B cell (primary cell): ENCODE measurements around the gene SNED1. TPM values are rescaled to one million over a fixed set of nuclear protein-coding genes. Genes with fewer than 3 reads are reported as not detected.

Source experiments
- ATAC-seq: fragments of 200-7000 bp; cut with Tn5 transposase; one replicate; pipeline ENCODE4 v1.10.0; 2021; ENCODE audit warnings: low read depth, mild to moderate bottlenecking, moderate number of reproducible peaks, moderate library complexity
- CTCF ChIA-PET: fragments of 350-600 bp; sonication (Branson Sonifier 250); formaldehyde crosslinking; loops from one replicate; lab custom pipeline; 2021; ENCODE audit warnings: antibody characterized with exemption, inconsistent platforms; lab: Charles Lee
- POLR2A ChIA-PET: fragments of 350-600 bp; sonication (Branson Sonifier 250); formaldehyde crosslinking; loops from one replicate; lab custom pipeline; 2021; ENCODE audit warnings: antibody characterized with exemption; lab: Charles Lee
- DNase-seq: peaks from one replicate; pipeline ENCODE4 v3.0.0; 2013
- H2AFZ ChIP-seq: 2 replicates; pipeline ENCODE4 v1.6.1; 2012; ENCODE audit warnings: mild to moderate bottlenecking, low read depth, low read length; ENCODE audit not compliant: insufficient read depth, poor library complexity, severe bottlenecking
- H3K27ac ChIP-seq, 2 donors: 1 replicate in 1 of 2; 2 replicates in 1 of 2; pipeline ENCODE4 v1.5.1; 2012 to 2013; ENCODE audit warnings: low read length in 2 of 2, mild to moderate bottlenecking in 2 of 2, moderate library complexity in 1 of 2
- H3K27me3 ChIP-seq, 4 experiments: fragments of 200-600 bp in 1 of 4; sonication (generic) in 1 of 4; replicated peaks in 1 of 4; 1 replicate in 2 of 4; 2 replicates in 2 of 4; pipeline versions ENCODE4 v1.6.1 to v1.7.0; 2013 to 2016; ENCODE audit warnings: low read length in 3 of 4, mild to moderate bottlenecking in 2 of 4, mixed read lengths in 1 of 4, moderate library complexity in 1 of 4; ENCODE audit not compliant: insufficient read depth in 4 of 4, control insufficient read depth in 3 of 4; ENCODE audit errors: control extremely low read depth in 1 of 4
- H3K36me3 ChIP-seq, 2 experiments: replicated peaks in 1 of 2; 1 replicate in 1 of 2; 2 replicates in 1 of 2; pipeline versions ENCODE4 v1.6.1 to v1.7.1; 2013; ENCODE audit warnings: low read length in 1 of 2; ENCODE audit not compliant: insufficient read depth in 2 of 2, control insufficient read depth in 1 of 2; ENCODE audit errors: control extremely low read depth in 1 of 2, extremely low read depth in 1 of 2
- H3K4me1 ChIP-seq, 2 donors: fragments of 200-600 bp in 1 of 2; sonication (generic) in 1 of 2; 1 replicate in 1 of 2; 2 replicates in 1 of 2; pipeline versions ENCODE4 v1.5.1 to v1.6.1; 2013 to 2017; ENCODE audit warnings: low read length in 2 of 2; ENCODE audit not compliant: control insufficient read depth in 2 of 2, insufficient read depth in 2 of 2
- H3K4me2 ChIP-seq: replicated peaks from 2 replicates; pipeline ENCODE3; 2012; ENCODE audit warnings: mild to moderate bottlenecking, low read depth, low read length; ENCODE audit not compliant: poor library complexity, severe bottlenecking
- H3K4me3 ChIP-seq, 5 experiments: fragments of 200-600 bp in 1 of 5; sonication (generic) in 1 of 5; 1 replicate in 3 of 5; 2 replicates in 2 of 5; pipeline versions ENCODE4 v1.5.1 to v1.7.0; 2011 to 2016; ENCODE audit warnings: low read length in 4 of 5, mild to moderate bottlenecking in 4 of 5, low read depth in 2 of 5, control low read depth in 1 of 5, moderate library complexity in 1 of 5; ENCODE audit not compliant: insufficient read depth in 1 of 5; ENCODE audit errors: control extremely low read depth in 1 of 5, extremely low read depth in 1 of 5
- H3K79me2 ChIP-seq: fragments of 200-600 bp; sonication (generic); one replicate; pipeline ENCODE4 v1.6.0; 2016; ENCODE audit warnings: low read length; ENCODE audit not compliant: control insufficient read depth, insufficient read depth
- H3K9ac ChIP-seq: fragments of 200-600 bp; sonication (generic); 2 replicates; pipeline ENCODE4 v1.6.1; 2017; ENCODE audit warnings: mild to moderate bottlenecking, low read length, moderate library complexity
- H3K9me3 ChIP-seq, 3 donors: one replicate each; pipeline versions ENCODE4 v1.6.1 to v1.7.1; 2013; ENCODE audit warnings: low read length in 2 of 3; ENCODE audit not compliant: control insufficient read depth in 2 of 3, insufficient read depth in 1 of 3; ENCODE audit errors: control extremely low read depth in 1 of 3
- H4K20me1 ChIP-seq: 2 replicates; pipeline ENCODE4 v1.6.0; 2012; ENCODE audit warnings: mild to moderate bottlenecking, low read length; ENCODE audit not compliant: insufficient read depth, control insufficient read depth, poor library complexity, severe bottlenecking
- H3K27ac Mint-ChIP-seq: one replicate; pipeline ENCODE4 v1.8.0; 2021; ENCODE audit warnings: mixed read lengths
- H3K27me3 Mint-ChIP-seq: one replicate; pipeline ENCODE4 v1.8.0; 2021; ENCODE audit warnings: mixed read lengths
- H3K4me1 Mint-ChIP-seq: one replicate; pipeline ENCODE4 v1.8.0; 2021; ENCODE audit warnings: mixed read lengths
- H3K4me3 Mint-ChIP-seq: one replicate; pipeline ENCODE4 v1.8.0; 2021; ENCODE audit warnings: mixed read lengths
- H3K9me3 Mint-ChIP-seq: one replicate; pipeline ENCODE4 v1.8.0; 2022; ENCODE audit warnings: mixed read lengths; ENCODE audit not compliant: insufficient read depth
- CTCF ChIP-seq: fragments of 200-600 bp; IDR thresholded peaks from one replicate; pipeline ENCODE4 v1.8.0; 2022; ENCODE audit warnings: antibody characterized with exemption, mild to moderate bottlenecking
- EZH2 ChIP-seq: IDR thresholded peaks from 2 replicates; pipeline ENCODE4 v1.6.1; 2012; ENCODE audit warnings: borderline replicate concordance, low read depth, mild to moderate bottlenecking, moderate library complexity, low read length; ENCODE audit not compliant: insufficient read depth, poor library complexity, severe bottlenecking
- WGBS: methylation state at CpG from one replicate; pipeline ENCODE4 v1.1.5; 2013; ENCODE audit warnings: missing lambda C conversion rate; ENCODE audit not compliant: insufficient coverage; 5-methylcytosine and 5-hydroxymethylcytosine counted together
- intact Hi-C: fragments of 100-400 bp; cut with micrococcal nuclease; formaldehyde crosslinking; loops from one replicate; pipeline ENCODE4 v1.10.0; 2022
- polyA plus RNA-seq: library from polyadenylated mRNA; depleted of rRNA; stranded (reverse); fragments of >200 nt; gene quantifications from 2 replicates; pipeline ENCODE4 v1.2.3, GENCODE V29; 2012
- total RNA-seq, 2 donors: library from RNA; stranded (reverse); fragments of 120-200 nt in 1 of 2; gene quantifications; 1 replicate in 1 of 2; 2 replicates in 1 of 2; pipeline versions ENCODE4 v1.2.3 to v1.2.4, GENCODE V29; 2013 to 2022

SNED1 gene
- total and polyA plus RNA-seq, 2 donors (not counting 1 experiment from before 2014, with no cell fraction given): 25.5 to 336 TPM

DNA sequence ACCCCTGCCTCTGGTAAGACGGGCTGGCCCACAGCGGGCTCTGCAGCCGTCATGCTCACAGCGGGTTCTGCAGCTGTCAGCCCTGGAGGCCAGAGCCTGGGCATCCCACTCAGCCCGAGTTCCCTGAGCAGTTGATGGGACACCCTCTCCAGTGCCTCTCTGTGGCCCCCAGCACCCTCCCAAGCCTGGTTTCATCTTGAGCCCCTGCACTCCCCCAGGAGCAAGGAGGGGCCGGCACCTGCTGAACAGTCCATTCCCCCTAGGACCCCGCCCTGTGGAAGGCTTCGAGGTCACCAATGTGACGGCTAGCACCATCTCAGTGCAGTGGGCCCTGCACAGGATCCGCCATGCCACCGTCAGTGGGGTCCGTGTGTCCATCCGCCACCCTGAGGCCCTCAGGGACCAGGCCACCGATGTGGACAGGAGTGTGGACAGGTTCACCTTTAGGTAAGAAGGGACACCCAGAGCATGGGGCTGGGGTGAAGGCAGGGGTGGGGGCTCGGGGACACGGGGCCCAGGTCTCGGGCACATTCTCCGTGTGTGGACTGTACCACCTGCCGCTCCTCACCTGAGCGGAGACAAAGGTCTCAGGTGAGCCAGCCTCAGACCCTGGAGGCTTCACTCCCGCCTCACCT, 69.2 kb downstream of the SNED1 start:
- 99% methylated on average over 18 of the region's 21 CpGs for WGBS
- POLR2A ChIA-PET: interaction anchor here (0.9 kb wide), 1 partner anchor 17 kb away, joined by 3 read pairs; no protein-coding TSS in a partner anchor

More for the DNA sequence above, 69.2 kb downstream of the SNED1 start:
- peaks cover 0 to 6% (median 0%) of the 10 kb centered on the region in 4 experiments for H3K27me3 ChIP-seq
- Mint-ChIP-seq H3K27me3 (no peaks in the 10 kb centered on the region), H3K4me3 (no peak overlapping the region), H3K9me3 (no peaks in the 10 kb centered on the region), H3K4me1 (peaks cover 4% of the 10 kb centered on the region), H3K27ac (no peak overlapping the region)
- no peak overlapping the region for H3K27ac ChIP-seq
- ATAC-seq (no peak), DNase-seq (no peak)
- CTCF ChIA-PET: interaction anchor here (1.0 to 1.5 kb wide), 2 partner anchors 11 to 86 kb away, joined by 3 to 4 read pairs; no protein-coding TSS in a partner anchor
- H3K4me2 ChIP-seq: no peak overlapping the region
- intact Hi-C loops: no loop called here
- no peak overlapping the region for H2AFZ ChIP-seq
- no peak for TF ChIP-seq EZH2
- TF ChIP-seq CTCF: no peak
- H3K36me3 ChIP-seq: no peaks in the 10 kb centered on the region
- peaks cover 3 to 9% of the 10 kb centered on the region in 2 donors for H3K4me1 ChIP-seq
- H3K9me3 ChIP-seq: no peaks in the 10 kb centered on the region
- H3K4me3 ChIP-seq: no peak overlapping the region
- no peak overlapping the region for H3K9ac ChIP-seq
- H3K79me2 ChIP-seq: no peaks in the 10 kb centered on the region
- H4K20me1 ChIP-seq: no peaks in the 10 kb centered on the region
